Measurements from ENCODE around the gene NAALADL2. TPM values are rescaled to one million over a fixed set of nuclear protein-coding genes. Genes with fewer than 3 reads are reported as not detected.

The NAALADL2 gene
- total and polyA plus RNA-seq, 2 of the 8 experiments (the other 6 are each of a cell fraction or from before 2014, with no cell fraction given), result 0.12 to 0.22 TPM

DNA sequence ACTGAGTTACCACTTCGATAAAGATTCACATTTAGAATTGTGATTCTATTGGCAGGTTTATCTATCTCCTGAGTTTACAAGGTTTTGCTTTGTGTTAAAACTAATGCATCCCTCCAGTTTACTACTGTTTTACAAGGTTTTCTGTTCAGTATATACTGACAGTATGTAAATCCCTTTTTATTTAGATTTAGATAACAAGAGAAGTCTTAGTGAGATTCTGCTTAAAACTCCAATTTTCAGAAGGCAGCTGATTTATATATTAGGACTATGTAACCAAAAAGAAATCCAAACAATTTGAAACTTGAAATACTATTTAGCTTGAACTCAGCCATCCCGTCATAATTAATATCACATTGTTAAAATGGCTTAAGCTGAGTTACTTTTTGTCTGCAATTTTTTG is 619.2 kb downstream of the NAALADL2 start:
- Histone ChIP-seq H3K14ac (ENCODE audit: insufficient read length) (no peak overlapping the region), H2AFZ (ENCODE audit: low read length) (no peak overlapping the region), H3K56ac (replicated peaks; ENCODE audit: insufficient read length, low read depth, low read length) (no peak overlapping the region), H2BK15ac (ENCODE audit: low read length) (no peak overlapping the region), H4K91ac (replicated peaks; ENCODE audit: insufficient read length, low read length) (no peak overlapping the region), H2BK120ac (replicated peaks; ENCODE audit: low read depth, low read length) (no peak overlapping the region), H3K4me2 (ENCODE audit: insufficient read depth in 1 of 2, low read depth in 2 of 2, low read length in 2 of 2) (no peak overlapping the region), H3K79me1 (ENCODE audit: low read depth, low read length) (no peaks in the 10 kb centered on the region), H3K4me1 (replicated peaks in 1 of 4; ENCODE audit: control insufficient read depth in 3 of 4, insufficient read depth in 4 of 4, low read length in 3 of 4) (no peaks in the 10 kb centered on the region), H2BK20ac (ENCODE audit: low read length) (no peak overlapping the region), H4K8ac (ENCODE audit: extremely low read depth, insufficient read depth, low read length) (no peak overlapping the region), H4K5ac (ENCODE audit: insufficient read length, low read depth, low read length) (no peak overlapping the region), H3K36me3 (ENCODE audit: control insufficient read depth in 2 of 4, insufficient read depth in 4 of 4, low read length in 3 of 4) (no peaks in the 10 kb centered on the region), H3K27ac (ENCODE audit: low read depth, low read length) (no peak overlapping the region), H3K23ac (ENCODE audit: insufficient read length) (no peak overlapping the region), H2BK5ac (ENCODE audit: low read depth, low read length) (no peak overlapping the region), H3K18ac (ENCODE audit: extremely low read depth, low read length) (no peak overlapping the region), H3K79me2 (ENCODE audit: control insufficient read depth in 1 of 2, insufficient read depth in 2 of 2, low read length in 2 of 2) (no peaks in the 10 kb centered on the region), H2BK12ac (ENCODE audit: low read depth, low read length) (no peak overlapping the region), H3K4ac (replicated peaks; ENCODE audit: insufficient read length, low read depth, low read length) (no peak overlapping the region), H3K27me3 (replicated peaks in 1 of 4; ENCODE audit: control insufficient read depth in 3 of 4, extremely low read depth in 1 of 4, insufficient read depth in 3 of 4, low read length in 3 of 4) (no peaks in the 10 kb centered on the region), H2AK5ac (ENCODE audit: low read depth, low read length) (no peak overlapping the region), H3K4me3 (ENCODE audit: extremely low read depth in 1 of 4, insufficient read depth in 2 of 4, low read depth in 3 of 4, low read length in 4 of 4) (no peak overlapping the region), H4K20me1 (replicated peaks in 1 of 2; ENCODE audit: control insufficient read depth in 1 of 2, insufficient read depth in 2 of 2, low read length in 2 of 2) (no peaks in the 10 kb centered on the region), H3K9ac (replicated peaks in 1 of 4; ENCODE audit: extremely low read depth in 1 of 4, low read depth in 3 of 4, low read length in 3 of 4) (no peak overlapping the region), H3K9me3 (ENCODE audit: insufficient read depth in 2 of 2, low read depth in 1 of 2, low read length in 1 of 2) (no peaks in the 10 kb centered on the region), H3K23me2 (ENCODE audit: low read depth, low read length) (no peaks in the 10 kb centered on the region)
- FAIRE-seq (no peak), DNase-seq (ENCODE audit: low read depth in 1 of 2, low spot score in 2 of 2) (no peak)
- CTCF ChIA-PET (ENCODE audit: partially characterized antibody), result no interaction called here
- no peak for TF ChIP-seq BCL11A (IDR thresholded peaks at IDR 0.05; ENCODE audit: low read depth in 2 of 2, low read length in 2 of 2)
- no peak for TF ChIP-seq TCF12 (IDR thresholded peaks at IDR 0.05; ENCODE audit: low read depth, low read length)
- TF ChIP-seq SP4 (IDR thresholded peaks at IDR 0.05; ENCODE audit: low read length), result no peak
- TF ChIP-seq, protein P1, sequence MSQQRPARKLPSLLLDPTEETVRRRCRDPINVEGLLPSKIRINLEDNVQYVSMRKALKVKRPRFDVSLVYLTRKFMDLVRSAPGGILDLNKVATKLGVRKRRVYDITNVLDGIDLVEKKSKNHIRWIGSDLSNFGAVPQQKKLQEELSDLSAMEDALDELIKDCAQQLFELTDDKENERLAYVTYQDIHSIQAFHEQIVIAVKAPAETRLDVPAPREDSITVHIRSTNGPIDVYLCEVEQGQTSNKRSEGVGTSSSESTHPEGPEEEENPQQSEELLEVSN (IDR thresholded peaks at IDR 0.05), result no peak
- TF ChIP-seq CHD1 (IDR thresholded peaks at IDR 0.05; ENCODE audit: low read depth, low read length), result no peak
- TF ChIP-seq SIN3A (conservative IDR thresholded peaks at IDR 0.05 in 1 of 2, IDR thresholded peaks at IDR 0.05 in 1 of 2; ENCODE audit: low read depth in 1 of 2, low read length in 2 of 2), result no peak
- no peak for TF ChIP-seq MAX (IDR thresholded peaks at IDR 0.05)
- no peak for TF ChIP-seq SAP30 (IDR thresholded peaks at IDR 0.05; ENCODE audit: insufficient read depth, insufficient replicate concordance, low read length)
- TF ChIP-seq SIRT6 (IDR thresholded peaks at IDR 0.05; ENCODE audit: low read length), result no peak
- TF ChIP-seq RNF2 (IDR thresholded peaks at IDR 0.05; ENCODE audit: borderline replicate concordance, low read depth, low read length, missing control alignments, poor library complexity, severe bottlenecking), result no peak
- no peak for TF ChIP-seq CHD2 (IDR thresholded peaks at IDR 0.05; ENCODE audit: low read length)
- WGBS, 2 experiments (ENCODE audit: extremely low coverage in 1 of 2, insufficient coverage in 1 of 2, insufficient read length in 1 of 2, insufficient replicate concordance in 2 of 2, low coverage in 1 of 2, low lambda C conversion rate in 2 of 2, missing lambda C conversion rate in 1 of 2), result 96% methylated on average over 2 of the region's 2 CpGs; no CpG with 5 or more reads in 1 of the 2 experiments
- POLR2A ChIA-PET (ENCODE audit: partially characterized antibody), result no interaction called here
